C4-2B (cell line): ENCODE results near the gene CCN2.
"Not testable (repeated sequence)": the region's sequence is repeated elsewhere in the genome, so short reads cannot be mapped to it uniquely, and the experiment has no call there.

Source experiments
- ZFX ChIP-seq: fragments of 450-650 bp; IDR thresholded peaks from 2 replicates; pipeline ENCODE4 v1.6.1; 2017
- TF ChIP-seq, protein P1 (sequence below): fragments of 450-650 bp; conservative IDR thresholded peaks from 2 replicates; pipeline ENCODE4 v1.5.1; 2017; ENCODE audit warnings: mild to moderate bottlenecking

DNA sequence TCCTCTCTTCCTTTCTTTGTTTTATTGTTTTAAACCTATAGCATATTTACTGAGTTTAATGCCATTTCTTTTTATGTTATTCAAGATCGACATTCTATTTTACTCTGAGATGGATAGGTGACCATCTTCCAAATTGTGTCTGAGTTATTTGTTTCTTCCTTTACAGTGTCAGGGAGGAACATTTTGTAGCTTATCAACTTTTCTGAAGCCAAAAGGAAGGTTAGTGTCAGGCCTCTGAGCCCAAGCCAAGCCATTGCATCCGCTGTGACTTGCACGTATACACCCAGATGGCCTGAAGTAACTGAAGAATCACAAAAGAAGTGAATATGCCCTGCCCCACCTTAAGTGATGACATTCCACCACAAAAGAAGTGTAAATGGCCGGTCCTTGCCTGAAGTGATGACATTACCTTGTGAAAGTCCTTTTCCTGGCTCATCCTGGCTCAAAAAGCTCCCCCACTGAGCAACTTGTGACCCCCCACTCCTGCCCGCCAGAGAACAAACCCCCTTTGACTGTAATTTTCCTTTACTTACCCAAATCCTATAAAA lies 49.8 kb downstream of the CCN2 start:
- TF ChIP-seq, protein P1, sequence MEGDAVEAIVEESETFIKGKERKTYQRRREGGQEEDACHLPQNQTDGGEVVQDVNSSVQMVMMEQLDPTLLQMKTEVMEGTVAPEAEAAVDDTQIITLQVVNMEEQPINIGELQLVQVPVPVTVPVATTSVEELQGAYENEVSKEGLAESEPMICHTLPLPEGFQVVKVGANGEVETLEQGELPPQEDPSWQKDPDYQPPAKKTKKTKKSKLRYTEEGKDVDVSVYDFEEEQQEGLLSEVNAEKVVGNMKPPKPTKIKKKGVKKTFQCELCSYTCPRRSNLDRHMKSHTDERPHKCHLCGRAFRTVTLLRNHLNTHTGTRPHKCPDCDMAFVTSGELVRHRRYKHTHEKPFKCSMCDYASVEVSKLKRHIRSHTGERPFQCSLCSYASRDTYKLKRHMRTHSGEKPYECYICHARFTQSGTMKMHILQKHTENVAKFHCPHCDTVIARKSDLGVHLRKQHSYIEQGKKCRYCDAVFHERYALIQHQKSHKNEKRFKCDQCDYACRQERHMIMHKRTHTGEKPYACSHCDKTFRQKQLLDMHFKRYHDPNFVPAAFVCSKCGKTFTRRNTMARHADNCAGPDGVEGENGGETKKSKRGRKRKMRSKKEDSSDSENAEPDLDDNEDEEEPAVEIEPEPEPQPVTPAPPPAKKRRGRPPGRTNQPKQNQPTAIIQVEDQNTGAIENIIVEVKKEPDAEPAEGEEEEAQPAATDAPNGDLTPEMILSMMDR = not testable (repeated sequence)
- not testable (repeated sequence) for TF ChIP-seq ZFX
